Breast epithelium (tissue), 3 donors: ENCODE measurements around the gene SPTSSB.

Source experiments
- POLR2A ChIP-seq: fragments of 450-650 bp; IDR thresholded peaks from one replicate; pipeline ENCODE4 v1.6.1; 2016; ENCODE audit warnings: antibody characterized with exemption, mild to moderate bottlenecking, moderate library complexity
- POLR2AphosphoS5 ChIP-seq, 3 donors: sonication (generic); formaldehyde crosslinking; IDR thresholded peaks; one replicate each; pipeline ENCODE4 v1.6.1; 2017; ENCODE audit warnings: antibody characterized with exemption in 3 of 3
- TF ChIP-seq, protein P1 (sequence below), 3 donors: fragments of 450-650 bp; IDR thresholded peaks; one replicate each; pipeline ENCODE4 v1.5.1; 2016 to 2017; ENCODE audit warnings: antibody characterized with exemption in 3 of 3, mild to moderate bottlenecking in 3 of 3, moderate library complexity in 3 of 3

DNA sequence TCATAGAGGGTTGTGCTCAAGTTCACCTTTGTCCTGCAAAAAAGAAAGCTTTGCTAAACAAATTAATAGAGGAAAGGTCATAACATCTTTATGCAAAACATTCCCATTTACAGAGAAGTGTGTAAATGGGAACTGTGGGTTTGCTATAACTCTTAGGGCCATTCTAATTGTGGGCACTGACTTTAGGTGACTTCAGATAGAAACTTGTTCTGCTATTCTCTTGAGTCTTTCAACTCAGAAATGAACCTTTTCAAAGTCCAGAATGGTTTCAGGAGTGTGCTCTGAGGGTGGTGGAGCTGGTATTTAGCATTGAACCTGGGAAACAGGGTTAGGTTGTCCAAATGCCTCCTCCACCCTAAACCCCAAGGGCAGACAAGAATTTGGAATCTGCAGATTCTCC lies 34.0 kb downstream of the SPTSSB start:
- TF ChIP-seq POLR2A (no peak), POLR2AphosphoS5 (IDR thresholded peaks at IDR 0.05) (no peak)
- TF ChIP-seq, protein P1, sequence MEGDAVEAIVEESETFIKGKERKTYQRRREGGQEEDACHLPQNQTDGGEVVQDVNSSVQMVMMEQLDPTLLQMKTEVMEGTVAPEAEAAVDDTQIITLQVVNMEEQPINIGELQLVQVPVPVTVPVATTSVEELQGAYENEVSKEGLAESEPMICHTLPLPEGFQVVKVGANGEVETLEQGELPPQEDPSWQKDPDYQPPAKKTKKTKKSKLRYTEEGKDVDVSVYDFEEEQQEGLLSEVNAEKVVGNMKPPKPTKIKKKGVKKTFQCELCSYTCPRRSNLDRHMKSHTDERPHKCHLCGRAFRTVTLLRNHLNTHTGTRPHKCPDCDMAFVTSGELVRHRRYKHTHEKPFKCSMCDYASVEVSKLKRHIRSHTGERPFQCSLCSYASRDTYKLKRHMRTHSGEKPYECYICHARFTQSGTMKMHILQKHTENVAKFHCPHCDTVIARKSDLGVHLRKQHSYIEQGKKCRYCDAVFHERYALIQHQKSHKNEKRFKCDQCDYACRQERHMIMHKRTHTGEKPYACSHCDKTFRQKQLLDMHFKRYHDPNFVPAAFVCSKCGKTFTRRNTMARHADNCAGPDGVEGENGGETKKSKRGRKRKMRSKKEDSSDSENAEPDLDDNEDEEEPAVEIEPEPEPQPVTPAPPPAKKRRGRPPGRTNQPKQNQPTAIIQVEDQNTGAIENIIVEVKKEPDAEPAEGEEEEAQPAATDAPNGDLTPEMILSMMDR (IDR thresholded peaks at IDR 0.05) = no peak
